ENCODE results near the gene PARD3B.

PARD3B gene

GRCh38 chr2:204715361-204715760, 170.1 kb downstream of the PARD3B start:
- no peak for DNase-seq

GRCh38 chr2:204717591-204717990, 172.3 kb downstream of the PARD3B start:
- DNase-seq: no peak

GRCh38 chr2:204718607-204719006, 173.3 kb downstream of the PARD3B start:
- DNase-seq: no peak

GRCh38 chr2:204720874-204721273, 175.6 kb downstream of the PARD3B start:
- DNase-seq: no peak

GRCh38 chr2:204722207-204722606, 176.9 kb downstream of the PARD3B start:
- no peak for DNase-seq

- peak; percentile 16 to 32 (median 17) for DNase-seq
These were observed 177.4 kb downstream of the PARD3B start for GRCh38 chr2:204722691-204723090.

GRCh38 chr2:204725693-204726360, 180.6 kb downstream of the PARD3B start:
- DNase-seq: no peak

- no peak for DNase-seq
These were observed 181.6 kb downstream of the PARD3B start for GRCh38 chr2:204726831-204727230.

- no peak for DNase-seq
These were observed 182.1 kb downstream of the PARD3B start for GRCh38 chr2:204727368-204727767.

- no peak for DNase-seq
These were observed 185.3 kb downstream of the PARD3B start for GRCh38 chr2:204730603-204731002.

- DNase-seq: no peak
These were observed 186.7 kb downstream of the PARD3B start for GRCh38 chr2:204732019-204732418.

GRCh38 chr2:204737296-204737695, 192.0 kb downstream of the PARD3B start:
- DNase-seq: no peak

GRCh38 chr2:204738721-204739120, 193.4 kb downstream of the PARD3B start:
- no peak for DNase-seq

- no peak for DNase-seq
These were observed 198.2 kb downstream of the PARD3B start for GRCh38 chr2:204743393-204743960.

GRCh38 chr2:204744506-204744905, 199.2 kb downstream of the PARD3B start:
- DNase-seq: no peak

- DNase-seq: no peak
These were observed 203.0 kb downstream of the PARD3B start for GRCh38 chr2:204748286-204748685.

- no peak for DNase-seq
These were observed 204.0 kb downstream of the PARD3B start for GRCh38 chr2:204749319-204749718.

GRCh38 chr2:204750389-204750788, 205.1 kb downstream of the PARD3B start:
- DNase-seq: no peak

- no peak for DNase-seq
These were observed 206.2 kb downstream of the PARD3B start for GRCh38 chr2:204751472-204751871.

GRCh38 chr2:204753841-204754240, 208.6 kb downstream of the PARD3B start:
- no peak for DNase-seq

- DNase-seq: no peak
These were observed 209.6 kb downstream of the PARD3B start for GRCh38 chr2:204754898-204755297.

- DNase-seq: no peak
These were observed 218.9 kb downstream of the PARD3B start for GRCh38 chr2:204763974-204764703.

- DNase-seq: no peak
These were observed 225.5 kb downstream of the PARD3B start for GRCh38 chr2:204770735-204771134.

- DNase-seq: no peak
These were observed 226.4 kb downstream of the PARD3B start for GRCh38 chr2:204771721-204772120.
